Suprapubic skin (tissue), 4 donors: Measurements from ENCODE around the gene PHLDB2. TPM values are rescaled to one million over a fixed set of nuclear protein-coding genes. Genes with fewer than 3 reads are reported as not detected.

ENCODE experiments used
- DNase-seq, 2 donors: peaks; one replicate each; pipeline ENCODE4 v3.0.0-alpha.2; 2019; ENCODE audit warnings: low spot score in 2 of 2
- H3K27ac ChIP-seq: fragments of 200-600 bp; sonication (generic); one replicate; pipeline ENCODE4 v1.5.1; 2019
- H3K27me3 ChIP-seq: fragments of 200-600 bp; sonication (generic); one replicate; pipeline ENCODE4 v1.5.1; 2019
- H3K36me3 ChIP-seq: fragments of 200-600 bp; sonication (generic); one replicate; pipeline ENCODE4 v1.5.1; 2019
- H3K4me1 ChIP-seq: fragments of 200-600 bp; sonication (generic); one replicate; pipeline ENCODE4 v1.5.1; 2019
- H3K4me3 ChIP-seq: fragments of 200-600 bp; sonication (generic); one replicate; pipeline ENCODE4 v1.5.1; 2019; ENCODE audit warnings: mild to moderate bottlenecking
- H3K9me3 ChIP-seq: fragments of 200-600 bp; sonication (generic); one replicate; pipeline ENCODE4 v1.5.1; 2019
- EP300 ChIP-seq: sonication (generic); formaldehyde crosslinking; IDR thresholded peaks from one replicate; pipeline ENCODE4 v1.6.1; 2017; ENCODE audit warnings: antibody characterized with exemption
- POLR2A ChIP-seq, 2 donors: fragments of 450-650 bp; IDR thresholded peaks; one replicate each; pipeline ENCODE4 v1.6.1; 2017; ENCODE audit warnings: antibody characterized with exemption in 2 of 2, mild to moderate bottlenecking in 2 of 2, moderate library complexity in 2 of 2
- POLR2AphosphoS5 ChIP-seq, 3 donors: sonication (generic); formaldehyde crosslinking; IDR thresholded peaks; one replicate each; pipeline ENCODE4 v1.6.1; 2017; ENCODE audit warnings: antibody characterized with exemption in 3 of 3
- WGBS: methylation state at CpG from one replicate; pipeline ENCODE4 v1.1.5; 2018; 5-methylcytosine and 5-hydroxymethylcytosine counted together
- total RNA-seq, 4 donors: library from RNA; depleted of rRNA; stranded (reverse); fragments of >200 nt; gene quantifications; one replicate each; pipeline ENCODE4 v1.1.0, GENCODE V29; 2016
- TF ChIP-seq, protein P1 (sequence below), 2 donors: fragments of 200-600 bp in 1 of 2; fragments of 450-650 bp in 1 of 2; sonication (generic) in 1 of 2; IDR thresholded peaks; one replicate each; pipeline ENCODE4 v1.5.1; 2016 to 2019; ENCODE audit warnings: antibody characterized with exemption in 2 of 2, mild to moderate bottlenecking in 1 of 2, moderate library complexity in 1 of 2

The PHLDB2 gene
- total RNA-seq, 4 donors from 2014 or later, result 39.8 to 107 (median 60.7) TPM

DNA sequence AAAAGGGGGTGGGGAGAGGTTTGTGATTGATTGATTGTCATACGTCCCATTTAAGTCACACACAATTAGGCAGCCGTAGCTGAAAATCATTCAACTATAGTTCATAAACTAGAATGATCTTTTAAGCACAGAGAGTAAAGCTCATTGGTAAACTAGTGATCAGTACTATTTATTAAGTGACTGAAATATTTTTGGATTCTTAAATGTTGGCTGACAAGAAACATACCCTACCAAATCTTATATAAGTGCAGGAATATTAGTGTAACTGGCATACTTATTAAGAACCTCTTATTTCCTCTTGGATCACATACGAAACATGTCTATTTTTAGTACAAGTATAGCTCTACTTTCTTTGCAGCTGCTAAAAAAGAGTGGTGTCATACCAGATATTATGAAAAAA, 111.3 kb downstream of the PHLDB2 start:
- 89% methylated on average over 3 of the region's 3 CpGs for WGBS
- no peaks in the 10 kb centered on the region for H3K27me3 ChIP-seq

GRCh38 chr3:111971533-111972130, 112.6 kb downstream of the PHLDB2 start:
- Histone ChIP-seq H3K27me3 (no peaks in the 10 kb centered on the region), H3K27ac (no peak overlapping the region), H3K9me3 (no peaks in the 10 kb centered on the region), H3K4me1 (peaks cover 7% of the 10 kb centered on the region), H3K36me3 (no peaks in the 10 kb centered on the region), H3K4me3 (no peak overlapping the region)
- WGBS, result 88% methylated on average over 11 of the region's 11 CpGs
- no peak for DNase-seq
- no peak for TF ChIP-seq POLR2AphosphoS5 (IDR thresholded peaks at IDR 0.05)
- no peak for TF ChIP-seq POLR2A (IDR thresholded peaks at IDR 0.05)
- TF ChIP-seq, protein P1, sequence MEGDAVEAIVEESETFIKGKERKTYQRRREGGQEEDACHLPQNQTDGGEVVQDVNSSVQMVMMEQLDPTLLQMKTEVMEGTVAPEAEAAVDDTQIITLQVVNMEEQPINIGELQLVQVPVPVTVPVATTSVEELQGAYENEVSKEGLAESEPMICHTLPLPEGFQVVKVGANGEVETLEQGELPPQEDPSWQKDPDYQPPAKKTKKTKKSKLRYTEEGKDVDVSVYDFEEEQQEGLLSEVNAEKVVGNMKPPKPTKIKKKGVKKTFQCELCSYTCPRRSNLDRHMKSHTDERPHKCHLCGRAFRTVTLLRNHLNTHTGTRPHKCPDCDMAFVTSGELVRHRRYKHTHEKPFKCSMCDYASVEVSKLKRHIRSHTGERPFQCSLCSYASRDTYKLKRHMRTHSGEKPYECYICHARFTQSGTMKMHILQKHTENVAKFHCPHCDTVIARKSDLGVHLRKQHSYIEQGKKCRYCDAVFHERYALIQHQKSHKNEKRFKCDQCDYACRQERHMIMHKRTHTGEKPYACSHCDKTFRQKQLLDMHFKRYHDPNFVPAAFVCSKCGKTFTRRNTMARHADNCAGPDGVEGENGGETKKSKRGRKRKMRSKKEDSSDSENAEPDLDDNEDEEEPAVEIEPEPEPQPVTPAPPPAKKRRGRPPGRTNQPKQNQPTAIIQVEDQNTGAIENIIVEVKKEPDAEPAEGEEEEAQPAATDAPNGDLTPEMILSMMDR (IDR thresholded peaks at IDR 0.05), result no peak
- TF ChIP-seq EP300, result no peak

More for the DNA sequence above, 111.3 kb downstream of the PHLDB2 start:
- Histone ChIP-seq H3K36me3 (no peaks in the 10 kb centered on the region), H3K4me1 (peaks cover 7% of the 10 kb centered on the region), H3K4me3 (no peak overlapping the region), H3K9me3 (no peaks in the 10 kb centered on the region), H3K27ac (no peak overlapping the region)
- DNase-seq, result no peak
- TF ChIP-seq, protein P1 (IDR thresholded peaks at IDR 0.05), result no peak
- TF ChIP-seq EP300, result no peak
- no peak for TF ChIP-seq POLR2AphosphoS5 (IDR thresholded peaks at IDR 0.05)
- TF ChIP-seq POLR2A (IDR thresholded peaks at IDR 0.05), result no peak

GRCh38 chr3:111972891-111973290, 113.8 kb downstream of the PHLDB2 start:
- TF ChIP-seq POLR2AphosphoS5 (IDR thresholded peaks at IDR 0.05) (no peak), EP300 (no peak), POLR2A (IDR thresholded peaks at IDR 0.05) (no peak)
- TF ChIP-seq, protein P1 (IDR thresholded peaks at IDR 0.05), result no peak

DNA sequence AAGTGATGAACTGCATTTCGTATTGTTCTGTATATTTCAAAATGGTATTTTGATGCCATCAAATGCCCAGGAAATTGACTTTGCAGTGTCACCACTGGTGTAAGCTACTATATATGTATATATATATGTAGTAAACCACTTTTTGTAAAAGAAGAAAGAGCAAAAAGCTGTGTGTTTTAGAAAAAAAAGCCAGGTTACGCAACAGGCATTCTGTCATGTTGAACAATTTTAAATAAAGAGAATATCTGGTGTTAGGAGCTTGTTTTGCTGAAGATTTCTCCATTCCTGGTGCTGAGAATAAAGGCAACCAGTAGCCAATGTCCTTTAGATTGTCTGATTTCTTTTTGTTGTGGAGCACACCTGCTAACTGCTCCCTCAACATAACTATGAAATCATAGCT, 116.1 kb downstream of the PHLDB2 start:
- Histone ChIP-seq H3K27ac (no peak overlapping the region), H3K36me3 (no peaks in the 10 kb centered on the region), H3K4me3 (no peak overlapping the region), H3K9me3 (no peaks in the 10 kb centered on the region), H3K27me3 (no peaks in the 10 kb centered on the region), H3K4me1 (peaks cover 7% of the 10 kb centered on the region)
- no peak for TF ChIP-seq EP300
- no peak for TF ChIP-seq POLR2A (IDR thresholded peaks at IDR 0.05)
- no peak for TF ChIP-seq POLR2AphosphoS5 (IDR thresholded peaks at IDR 0.05)
- TF ChIP-seq, protein P1 (IDR thresholded peaks at IDR 0.05), result no peak
- DNase-seq, result no peak
- WGBS, result 92% methylated on average over 2 of the region's 2 CpGs

More at GRCh38 chr3:111972891-111973290, 113.8 kb downstream of the PHLDB2 start:
- Histone ChIP-seq H3K27me3 (no peaks in the 10 kb centered on the region), H3K4me3 (no peak overlapping the region), H3K9me3 (no peaks in the 10 kb centered on the region), H3K27ac (no peak overlapping the region), H3K4me1 (no peaks in the 10 kb centered on the region), H3K36me3 (no peaks in the 10 kb centered on the region)
- 82% methylated on average over 3 of the region's 3 CpGs for WGBS
- DNase-seq, result no peak

DNA sequence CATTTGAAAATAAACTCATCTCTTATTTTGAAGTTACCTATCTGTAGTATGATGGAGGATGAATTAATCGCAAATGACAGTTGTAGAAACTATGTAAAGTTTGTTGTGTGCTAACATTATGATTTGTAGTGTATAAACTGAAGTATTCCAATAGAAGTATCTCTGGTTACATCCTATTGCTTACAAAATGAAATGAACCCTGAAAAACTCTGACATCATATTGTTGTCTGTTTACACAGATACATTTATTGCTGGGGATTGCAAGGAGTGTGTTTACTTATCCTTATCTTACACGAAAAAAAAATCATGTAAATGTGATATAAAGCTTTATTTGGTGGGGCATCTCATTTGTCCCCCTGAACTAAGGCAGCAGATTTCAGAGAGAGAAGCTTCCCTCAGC, 117.2 kb downstream of the PHLDB2 start:
- Histone ChIP-seq H3K36me3 (no peaks in the 10 kb centered on the region), H3K27me3 (no peaks in the 10 kb centered on the region), H3K4me3 (no peak overlapping the region), H3K9me3 (no peaks in the 10 kb centered on the region), H3K27ac (no peak overlapping the region), H3K4me1 (peaks cover 17% of the 10 kb centered on the region)
- no peak for DNase-seq
- no peak for TF ChIP-seq POLR2AphosphoS5 (IDR thresholded peaks at IDR 0.05)
- no peak for TF ChIP-seq EP300
- no peak for TF ChIP-seq POLR2A (IDR thresholded peaks at IDR 0.05)
- TF ChIP-seq, protein P1 (IDR thresholded peaks at IDR 0.05), result no peak
- WGBS, result 76% methylated on average over 2 of the region's 2 CpGs
